IPS-NIHi7 (cell line): ENCODE results near the gene HRAS.

Source experiments
- DNase-seq: peaks from one replicate; pipeline ENCODE4 v3.0.0; 2012; ENCODE audit warnings: mixed read lengths; ENCODE audit errors: extremely low spot score

The HRAS gene

DNA sequence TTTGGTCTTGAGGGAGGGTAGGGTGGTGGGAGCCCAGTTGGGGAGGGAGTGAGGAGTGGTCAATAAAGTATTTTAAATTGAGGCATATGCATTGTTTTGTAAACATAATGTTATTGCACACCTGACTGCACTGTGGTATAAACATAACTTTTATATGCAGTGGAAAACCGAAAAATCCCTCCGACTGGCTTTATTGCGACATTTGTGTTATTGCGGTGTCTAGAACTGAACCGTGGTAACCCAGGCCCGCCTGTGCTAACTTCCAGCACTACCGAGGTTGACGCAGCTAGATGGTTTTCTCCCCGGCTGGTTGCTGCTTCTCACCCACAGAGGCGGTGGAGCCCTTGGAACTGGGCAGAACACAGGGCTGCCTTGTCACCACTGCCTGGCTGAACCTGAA is 20.8 kb downstream of the HRAS start:
- DNase-seq: no peak

- no peak for DNase-seq
These were observed 22.4 kb downstream of the HRAS start for GRCh38 chr11:512761-513595.

- no peak for DNase-seq
These were observed 26.4 kb downstream of the HRAS start for GRCh38 chr11:508956-509355.

- no peak for DNase-seq
These were observed 27.5 kb downstream of the HRAS start for GRCh38 chr11:507727-508515.

DNA sequence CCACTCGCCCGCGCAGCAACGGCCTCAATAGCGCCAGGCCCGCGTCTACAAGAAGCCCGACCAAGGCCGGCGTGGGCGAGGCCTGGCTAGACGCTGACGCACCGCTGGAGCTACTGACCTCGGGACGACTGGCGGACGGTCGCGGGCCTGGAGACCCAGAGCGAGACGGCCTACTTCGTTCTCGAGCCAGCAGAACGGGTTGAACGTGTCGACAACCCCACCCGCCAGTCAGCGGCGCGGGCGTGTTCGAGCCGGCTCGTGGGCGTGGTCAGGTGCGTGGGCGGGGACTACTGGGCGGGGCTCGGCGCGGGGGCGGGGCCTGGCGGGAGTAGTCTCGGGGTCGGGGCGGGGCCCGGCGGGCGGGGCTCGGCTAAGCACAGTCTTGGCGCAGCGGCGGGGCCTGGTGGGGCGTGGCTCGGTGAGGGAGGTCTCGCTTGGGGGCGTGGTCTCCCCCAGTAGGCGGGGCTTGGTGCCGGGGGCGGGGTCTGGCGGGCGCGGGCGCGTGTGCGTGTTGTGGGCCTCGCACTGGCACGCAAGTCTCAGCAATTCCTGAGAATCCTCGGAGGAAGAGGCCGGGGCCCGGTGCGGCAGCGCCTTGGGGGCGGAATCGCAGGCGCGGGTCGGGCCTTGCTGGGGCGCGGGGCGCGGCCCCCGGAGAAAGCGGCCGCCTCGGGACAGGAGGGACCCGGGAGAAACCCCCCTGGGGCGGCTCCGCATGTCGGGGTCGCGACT is 28.2 kb downstream of the HRAS start, which contains the start of gene RNH1:
TSS of gene RNH1 (minus strand) at position 248 of the 732 bp plus-strand sequence. CDS start 5,080 bp downstream, outside the sequence.
- peak; percentile 99 for DNase-seq

GRCh38 chr11:506238-506994 is 29.0 kb downstream of the HRAS start:
- DNase-seq: peak; percentile 99

DNA sequence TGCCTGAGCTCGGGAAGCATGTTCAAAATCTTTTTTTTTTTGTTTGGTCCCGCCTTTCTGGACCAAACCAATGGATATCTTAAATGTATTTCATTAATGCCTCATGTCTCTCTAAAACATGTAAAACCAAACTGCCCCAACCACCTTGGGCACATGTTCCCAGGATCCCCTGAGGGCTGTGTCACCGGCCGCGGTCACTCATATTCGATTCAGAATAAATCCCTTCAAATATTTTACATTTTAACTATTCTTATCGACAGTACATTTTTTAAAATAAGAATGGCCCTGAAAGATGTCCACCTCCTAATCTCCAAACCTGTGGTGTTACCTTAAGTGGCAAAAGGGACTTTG is 30.4 kb downstream of the HRAS start:
- DNase-seq: no peak

GRCh38 chr11:504053-504993 is 31.1 kb downstream of the HRAS start:
- DNase-seq: peak; percentile 53

- no peak for DNase-seq
These were observed 32.0 kb downstream of the HRAS start for GRCh38 chr11:503179-503981.

- DNase-seq: peak; percentile 8
These were observed 32.8 kb downstream of the HRAS start for GRCh38 chr11:502288-503178.

GRCh38 chr11:501683-502287 is 33.6 kb downstream of the HRAS start:
- DNase-seq: no peak

- peak; percentile 8 for DNase-seq
These were observed 34.2 kb downstream of the HRAS start for GRCh38 chr11:501001-501682.

- DNase-seq: no peak
These were observed 35.9 kb downstream of the HRAS start for GRCh38 chr11:499201-500076.

- DNase-seq: no peak
These were observed 36.8 kb downstream of the HRAS start for GRCh38 chr11:498297-499181.

GRCh38 chr11:497565-498296 is 37.6 kb downstream of the HRAS start:
- no peak for DNase-seq
